Measurements from ENCODE around the gene SYNGR2. TPM values are rescaled to one million over a fixed set of nuclear protein-coding genes. Genes with fewer than 3 reads are reported as not detected.

The SYNGR2 gene
- total RNA-seq, 4 donors from 2014 or later, result 47.9 to 83.8 (median 70.7) TPM

DNA sequence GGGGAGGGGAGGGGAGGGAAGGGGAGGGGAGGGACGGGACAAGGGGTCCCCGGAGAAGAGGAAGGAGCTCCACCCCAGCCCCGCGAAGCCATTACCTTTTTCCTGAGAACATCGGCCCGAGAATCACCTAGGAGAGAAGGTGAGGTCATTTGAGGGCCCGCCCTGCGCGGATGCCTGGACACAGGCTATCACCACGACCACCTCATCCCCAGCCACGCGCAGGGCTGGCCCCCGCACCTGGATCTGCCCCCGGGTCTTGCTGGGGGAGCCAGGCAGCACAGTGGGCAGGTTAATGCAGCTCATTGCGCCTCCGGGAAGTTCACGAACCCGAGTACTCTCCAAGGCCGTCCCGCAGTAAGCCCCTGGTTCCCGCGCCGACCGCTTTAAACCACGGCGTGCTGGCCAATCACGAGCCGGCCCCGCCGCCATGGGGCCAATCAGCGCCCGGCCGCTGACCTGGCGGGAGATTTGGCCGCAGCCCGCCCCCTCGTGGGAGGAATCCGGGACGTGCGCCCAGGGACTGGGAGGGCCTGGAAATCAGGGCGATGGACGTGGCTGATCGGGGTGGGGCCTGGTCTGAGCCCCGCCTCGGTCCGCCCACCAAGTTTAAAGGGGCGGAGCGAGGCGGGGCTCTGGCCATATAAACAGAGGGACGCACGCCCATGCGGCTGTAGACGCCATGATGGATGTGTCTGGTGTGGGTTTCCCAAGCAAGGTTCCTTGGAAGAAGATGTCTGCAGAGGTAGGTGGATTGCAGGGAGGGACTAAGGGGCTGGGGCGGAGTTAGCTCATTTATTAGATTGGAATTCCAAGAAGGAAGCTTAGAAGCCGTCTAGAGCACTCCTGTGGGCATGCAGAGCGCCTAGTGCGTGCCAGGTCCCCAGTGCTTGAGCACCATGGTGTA, 18.6 kb downstream of the SYNGR2 start, which contains the start of the genes AFMID and TK1:
AFMID (plus strand) TSS at position 671 of the 904 bp plus-strand sequence; CDS start at position 680, 9 bp downstream.
TK1 (minus strand) TSS at position 361 of the 904 bp plus-strand sequence; CDS start at position 303, 58 bp downstream.
- 6% methylated on average over 19 to 33 of the region's 57 CpGs for WGBS, 2 donors
- Histone ChIP-seq H3K27ac (peak within 1 kb of the TSS; percentile 25 to 79 (median 37)), H3K36me3 (no peaks in the 10 kb centered on the region), H3K4me3 (replicated peaks in 1 of 3) (peak within 1 kb of the TSS in 1 of 3 donors; percentile 37), H3K27me3 (no peaks in the 10 kb centered on the region), H3K4me1 (peaks cover 17 to 37% of the 10 kb centered on the region in 2 donors), H3K9me3 (no peaks in the 10 kb centered on the region)
- TF ChIP-seq, protein P1, sequence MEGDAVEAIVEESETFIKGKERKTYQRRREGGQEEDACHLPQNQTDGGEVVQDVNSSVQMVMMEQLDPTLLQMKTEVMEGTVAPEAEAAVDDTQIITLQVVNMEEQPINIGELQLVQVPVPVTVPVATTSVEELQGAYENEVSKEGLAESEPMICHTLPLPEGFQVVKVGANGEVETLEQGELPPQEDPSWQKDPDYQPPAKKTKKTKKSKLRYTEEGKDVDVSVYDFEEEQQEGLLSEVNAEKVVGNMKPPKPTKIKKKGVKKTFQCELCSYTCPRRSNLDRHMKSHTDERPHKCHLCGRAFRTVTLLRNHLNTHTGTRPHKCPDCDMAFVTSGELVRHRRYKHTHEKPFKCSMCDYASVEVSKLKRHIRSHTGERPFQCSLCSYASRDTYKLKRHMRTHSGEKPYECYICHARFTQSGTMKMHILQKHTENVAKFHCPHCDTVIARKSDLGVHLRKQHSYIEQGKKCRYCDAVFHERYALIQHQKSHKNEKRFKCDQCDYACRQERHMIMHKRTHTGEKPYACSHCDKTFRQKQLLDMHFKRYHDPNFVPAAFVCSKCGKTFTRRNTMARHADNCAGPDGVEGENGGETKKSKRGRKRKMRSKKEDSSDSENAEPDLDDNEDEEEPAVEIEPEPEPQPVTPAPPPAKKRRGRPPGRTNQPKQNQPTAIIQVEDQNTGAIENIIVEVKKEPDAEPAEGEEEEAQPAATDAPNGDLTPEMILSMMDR (IDR thresholded peaks at IDR 0.05), result peak; percentile 34 to 91 (median 65)
- peak in 1 of 2 donors; percentile 80 for TF ChIP-seq POLR2A (IDR thresholded peaks at IDR 0.05)
- peak; percentile 95 to 97 for DNase-seq
- intact Hi-C loops (cut with DNase I), result no loop called here

DNA sequence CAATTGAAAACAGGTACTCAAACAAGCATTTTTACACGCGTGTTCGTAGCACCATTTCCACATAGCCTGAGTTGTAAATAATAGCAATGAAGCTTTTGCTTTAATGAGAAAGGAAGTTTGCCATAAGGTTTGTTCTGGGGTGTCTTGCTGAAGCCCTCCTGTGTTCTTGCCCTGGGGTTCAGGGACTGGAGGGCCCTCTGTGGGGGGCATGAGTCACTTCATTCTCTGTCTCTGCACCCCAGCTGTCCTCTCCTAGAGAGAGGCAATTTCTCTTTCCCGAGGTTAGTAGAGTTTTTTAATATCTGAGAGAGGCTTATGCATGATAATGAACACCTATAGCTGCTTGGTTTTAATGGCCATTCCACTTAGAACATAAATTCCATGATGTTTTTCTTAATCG, 28.3 kb downstream of the SYNGR2 start:
- 87% methylated on average over 5 of the region's 5 CpGs for WGBS, 2 donors
- Histone ChIP-seq H3K27me3 (no peaks in the 10 kb centered on the region), H3K4me1 (peaks cover 6% of the 10 kb centered on the region in 2 donors), H3K4me3 (replicated peaks in 1 of 3) (no peak overlapping the region), H3K9me3 (no peaks in the 10 kb centered on the region), H3K36me3 (peaks cover 0 to 8% of the 10 kb centered on the region in 2 donors), H3K27ac (peak overlapping the region in 1 of 3 donors; percentile 89)
- TF ChIP-seq POLR2A (IDR thresholded peaks at IDR 0.05), result no peak
- TF ChIP-seq, protein P1 (IDR thresholded peaks at IDR 0.05), result no peak
- intact Hi-C loops (cut with DNase I), result no loop called here
- no peak for DNase-seq

DNA sequence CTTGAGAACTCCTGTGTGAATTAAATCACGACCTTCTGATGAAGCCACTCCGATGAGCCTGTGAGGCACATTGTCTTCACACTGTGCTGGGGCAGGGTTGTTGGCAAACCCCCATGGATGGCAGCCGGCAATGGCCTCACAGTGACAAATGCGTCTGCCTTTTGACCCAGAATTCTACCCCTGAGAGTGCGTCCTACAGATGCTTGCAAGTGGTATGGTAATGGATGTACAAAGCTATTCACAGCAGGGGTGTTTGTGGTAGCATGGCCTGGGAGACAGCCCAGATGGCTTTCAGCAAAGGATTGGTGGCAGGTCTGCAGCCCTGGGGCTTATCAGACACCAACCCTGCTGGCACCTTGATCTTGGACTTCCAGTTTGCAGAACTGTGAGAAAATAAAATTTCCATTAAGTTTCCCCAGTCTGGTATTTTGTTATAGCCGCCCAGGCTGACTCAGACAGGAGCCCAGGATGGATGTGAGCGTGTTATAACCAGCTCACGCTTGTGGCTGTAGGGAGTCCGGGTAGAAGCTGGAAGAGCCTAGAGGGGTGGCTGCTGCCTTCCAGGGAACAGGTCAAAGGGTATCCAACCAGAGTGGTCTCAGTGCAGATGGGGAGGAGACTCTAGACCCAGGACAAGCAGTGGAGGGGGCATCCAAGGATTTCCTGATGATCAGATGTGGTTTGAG, 28.9 kb downstream of the SYNGR2 start:
- intact Hi-C loops (cut with DNase I), result no loop called here
- peaks cover 0 to 8% of the 10 kb centered on the region in 2 donors for H3K36me3 ChIP-seq
- H3K4me1 ChIP-seq, result peaks cover 6% of the 10 kb centered on the region in 2 donors
- H3K9me3 ChIP-seq, result no peaks in the 10 kb centered on the region
- no peak for DNase-seq
- H3K27me3 ChIP-seq, result no peaks in the 10 kb centered on the region
- peak overlapping the region in 2 of 3 donors; percentile 89 to 94 for H3K27ac ChIP-seq
- 88 to 89% methylated on average over 9 of the region's 9 CpGs for WGBS, 2 donors
- H3K4me3 ChIP-seq (replicated peaks in 1 of 3), result no peak overlapping the region
- no peak for TF ChIP-seq POLR2A (IDR thresholded peaks at IDR 0.05)
- TF ChIP-seq, protein P1 (IDR thresholded peaks at IDR 0.05), result no peak

DNA sequence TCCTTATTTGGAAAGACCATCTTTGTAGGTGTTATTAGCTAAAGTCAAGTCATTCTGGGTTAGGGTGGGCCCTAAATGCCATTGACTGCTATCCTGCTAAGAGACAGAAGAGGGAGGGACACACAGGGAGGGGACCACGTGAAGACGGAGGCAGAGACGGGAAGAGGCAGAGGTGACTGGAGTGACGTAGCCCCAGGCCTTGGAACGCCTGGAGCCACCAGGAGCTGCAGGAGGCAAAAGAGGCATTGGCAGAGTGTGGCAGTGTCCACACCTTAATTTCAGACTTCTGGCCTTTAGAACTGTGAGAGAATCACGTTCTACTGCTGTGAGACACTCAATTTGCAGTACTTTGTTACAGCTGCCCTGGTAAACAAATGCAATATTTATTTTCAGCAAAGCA, 32.1 kb downstream of the SYNGR2 start:
- Histone ChIP-seq H3K36me3 (peaks cover 0 to 3% of the 10 kb centered on the region in 2 donors), H3K27ac (no peak overlapping the region), H3K9me3 (no peaks in the 10 kb centered on the region), H3K4me1 (peaks cover 6% of the 10 kb centered on the region in 2 donors), H3K4me3 (replicated peaks in 1 of 3) (no peak overlapping the region), H3K27me3 (no peaks in the 10 kb centered on the region)
- DNase-seq, result no peak
- WGBS, 2 donors, result 90 to 94% methylated on average over 6 of the region's 6 CpGs
- intact Hi-C loops (cut with DNase I), result no loop called here
- no peak for TF ChIP-seq POLR2A (IDR thresholded peaks at IDR 0.05)

DNA sequence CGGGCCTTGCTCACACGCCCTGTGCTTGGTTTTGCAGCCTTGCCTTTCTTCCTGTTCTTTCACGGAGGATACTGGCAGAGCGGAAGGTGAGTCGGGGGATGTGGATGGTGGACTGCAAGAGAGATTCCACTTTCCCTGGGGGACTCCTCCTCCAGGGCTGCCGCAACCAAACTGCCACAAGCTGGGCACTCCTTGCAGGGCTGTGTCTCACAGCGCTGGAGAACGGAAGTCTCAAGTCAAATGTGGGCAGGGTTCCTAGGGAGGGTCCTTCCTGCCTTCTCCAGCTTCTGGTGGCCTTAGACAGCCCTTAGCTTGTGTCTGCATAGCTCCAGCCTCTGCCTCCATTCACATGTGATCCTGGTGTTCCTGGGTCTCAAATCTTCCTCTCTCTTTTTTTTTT, 34.3 kb downstream of the SYNGR2 start:
- Histone ChIP-seq H3K27me3 (no peaks in the 10 kb centered on the region), H3K9me3 (no peaks in the 10 kb centered on the region), H3K27ac (no peak overlapping the region), H3K36me3 (no peaks in the 10 kb centered on the region), H3K4me3 (replicated peaks in 1 of 3) (no peak overlapping the region), H3K4me1 (peaks cover 6% of the 10 kb centered on the region in 2 donors)
- DNase-seq, result no peak
- WGBS, 2 donors, result 87 to 95% methylated on average over 8 of the region's 8 CpGs
- TF ChIP-seq, protein P1 (IDR thresholded peaks at IDR 0.05), result no peak
- no peak for TF ChIP-seq POLR2A (IDR thresholded peaks at IDR 0.05)
- intact Hi-C loops (cut with DNase I), result no loop called here

All from thyroid gland (tissue), 4 donors.